Astrocyte (in vitro differentiated cells and primary cell): Measurements from ENCODE around the gene DGKG. TPM values are rescaled to one million over a fixed set of nuclear protein-coding genes. Genes with fewer than 3 reads are reported as not detected.

Experiments
- DNase-seq: peaks from one replicate; pipeline ENCODE4 v3.0.0-alpha.2; 2010; ENCODE audit warnings: low read depth
- FAIRE-seq: peaks from 2 replicates; lab custom pipeline; 2011; peaks lifted over from hg19 to GRCh38; lab: Jason Lieb, UNC
- H2AFZ ChIP-seq: 2 replicates; pipeline ENCODE4 v1.6.0; 2012; ENCODE audit warnings: low read depth, low read length, inconsistent platforms
- H3K27ac ChIP-seq: 2 replicates; pipeline ENCODE4 v1.5.1; 2011; ENCODE audit warnings: low read depth, low read length, inconsistent platforms
- H3K27me3 ChIP-seq: 2 replicates; pipeline ENCODE4 v1.6.0; 2011; ENCODE audit warnings: low read length, inconsistent platforms; ENCODE audit not compliant: insufficient read depth
- H3K36me3 ChIP-seq: 2 replicates; pipeline ENCODE4 v1.5.1; 2011; ENCODE audit warnings: low read length, inconsistent platforms; ENCODE audit not compliant: insufficient read depth
- H3K4me1 ChIP-seq: 2 replicates; pipeline ENCODE4 v1.5.1; 2011; ENCODE audit warnings: low read length, inconsistent platforms; ENCODE audit not compliant: insufficient read depth
- H3K4me2 ChIP-seq: 2 replicates; pipeline ENCODE4 v1.6.0; 2012; ENCODE audit warnings: low read length, inconsistent platforms
- H3K4me3 ChIP-seq: 2 replicates; pipeline ENCODE4 v1.5.1; 2011; ENCODE audit warnings: low read depth, mild to moderate bottlenecking, low read length, inconsistent platforms; ENCODE audit not compliant: insufficient read depth
- H3K79me2 ChIP-seq: 2 replicates; pipeline ENCODE4 v1.6.0; 2012; ENCODE audit warnings: mild to moderate bottlenecking, low read length, inconsistent platforms; ENCODE audit not compliant: insufficient read depth
- H3K9ac ChIP-seq: 2 replicates; pipeline ENCODE4 v1.6.0; 2012; ENCODE audit warnings: mild to moderate bottlenecking, low read length, inconsistent platforms
- H3K9me3 ChIP-seq: 2 replicates; pipeline ENCODE4 v1.5.1; 2012; ENCODE audit warnings: low read depth, mild to moderate bottlenecking, low read length, inconsistent platforms; ENCODE audit not compliant: insufficient read depth
- H4K20me1 ChIP-seq: 2 replicates; pipeline ENCODE4 v1.6.0; 2012; ENCODE audit warnings: low read length, inconsistent platforms; ENCODE audit not compliant: insufficient read depth
- H3K27ac Mint-ChIP-seq: one replicate; pipeline ENCODE4 v1.8.0; 2021; ENCODE audit warnings: mild to moderate bottlenecking, mixed read lengths; ENCODE audit not compliant: unreplicated experiment
- H3K27me3 Mint-ChIP-seq: one replicate; pipeline ENCODE4 v1.8.0; 2021; ENCODE audit warnings: low read depth, mixed read lengths; ENCODE audit not compliant: unreplicated experiment
- H3K36me3 Mint-ChIP-seq: one replicate; pipeline ENCODE4 v1.8.0; 2021; ENCODE audit warnings: low read depth, mixed read lengths; ENCODE audit not compliant: unreplicated experiment
- H3K4me1 Mint-ChIP-seq: one replicate; pipeline ENCODE4 v1.8.0; 2021; ENCODE audit warnings: low read depth, mixed read lengths; ENCODE audit not compliant: unreplicated experiment
- H3K4me3 Mint-ChIP-seq: one replicate; pipeline ENCODE4 v1.8.0; 2021; ENCODE audit warnings: mild to moderate bottlenecking, moderate library complexity, mixed read lengths; ENCODE audit not compliant: unreplicated experiment
- H3K9me3 Mint-ChIP-seq: one replicate; pipeline ENCODE4 v1.8.0; 2021; ENCODE audit warnings: mild to moderate bottlenecking, mixed read lengths; ENCODE audit not compliant: unreplicated experiment
- EZH2 ChIP-seq: IDR thresholded peaks from 2 replicates; pipeline ENCODE4 v1.6.1; 2012; ENCODE audit warnings: mild to moderate bottlenecking, low read length, inconsistent platforms; ENCODE audit not compliant: insufficient read depth
- total RNA-seq: library from RNA; stranded (reverse); gene quantifications from 2 replicates; pipeline ENCODE4 v1.2.1, GENCODE V29; 2021
- TF ChIP-seq, protein P1 (sequence below): IDR thresholded peaks from 2 replicates; pipeline ENCODE4 v1.5.1; 2011; ENCODE audit warnings: low read depth, mild to moderate bottlenecking, inconsistent platforms, low read length, moderate library complexity; ENCODE audit not compliant: insufficient read depth

Gene DGKG
- total RNA-seq, 1 donor from 2014 or later: 0.64 TPM

DNA sequence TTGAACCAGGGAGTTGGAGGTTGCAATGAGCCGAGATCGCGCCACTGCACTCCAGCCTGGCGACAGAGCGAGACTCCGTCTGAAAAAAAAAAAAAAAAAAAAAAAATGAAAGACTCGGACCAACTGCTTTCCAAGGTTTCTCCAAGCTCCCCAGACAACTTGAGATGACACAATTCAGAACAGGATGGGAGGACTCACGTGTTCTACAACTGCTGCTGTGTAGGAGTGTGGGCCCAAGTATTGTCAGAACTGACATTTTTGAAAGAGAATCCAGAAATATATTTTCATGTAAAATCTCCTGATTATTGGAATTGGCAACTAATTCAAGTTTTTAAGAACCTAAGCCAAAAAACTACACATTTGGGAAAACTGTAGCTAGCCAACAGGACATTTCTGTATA lies 143.6 kb downstream of the DGKG start:
- H3K27me3 ChIP-seq: peaks cover 2% of the 10 kb centered on the region
- H2AFZ ChIP-seq: no peak overlapping the region
- H4K20me1 ChIP-seq: no peaks in the 10 kb centered on the region
- H3K9me3 Mint-ChIP-seq: peaks cover 1% of the 10 kb centered on the region
- FAIRE-seq: no peak
- no peaks in the 10 kb centered on the region for H3K9me3 ChIP-seq
- no peak overlapping the region for H3K4me2 ChIP-seq
- H3K9ac ChIP-seq: no peak overlapping the region
- DNase-seq: no peak
- H3K27ac ChIP-seq: no peak overlapping the region
- H3K4me3 Mint-ChIP-seq: no peak overlapping the region
- H3K79me2 ChIP-seq: no peaks in the 10 kb centered on the region
- peaks cover 2% of the 10 kb centered on the region for H3K36me3 Mint-ChIP-seq
- no peak overlapping the region for H3K27ac Mint-ChIP-seq
- H3K4me1 Mint-ChIP-seq: peaks cover 26% of the 10 kb centered on the region
- H3K27me3 Mint-ChIP-seq: peaks cover 21% of the 10 kb centered on the region
- peaks cover 3% of the 10 kb centered on the region for H3K4me1 ChIP-seq
- H3K4me3 ChIP-seq: no peak overlapping the region
- TF ChIP-seq EZH2: no peak
- TF ChIP-seq, protein P1, sequence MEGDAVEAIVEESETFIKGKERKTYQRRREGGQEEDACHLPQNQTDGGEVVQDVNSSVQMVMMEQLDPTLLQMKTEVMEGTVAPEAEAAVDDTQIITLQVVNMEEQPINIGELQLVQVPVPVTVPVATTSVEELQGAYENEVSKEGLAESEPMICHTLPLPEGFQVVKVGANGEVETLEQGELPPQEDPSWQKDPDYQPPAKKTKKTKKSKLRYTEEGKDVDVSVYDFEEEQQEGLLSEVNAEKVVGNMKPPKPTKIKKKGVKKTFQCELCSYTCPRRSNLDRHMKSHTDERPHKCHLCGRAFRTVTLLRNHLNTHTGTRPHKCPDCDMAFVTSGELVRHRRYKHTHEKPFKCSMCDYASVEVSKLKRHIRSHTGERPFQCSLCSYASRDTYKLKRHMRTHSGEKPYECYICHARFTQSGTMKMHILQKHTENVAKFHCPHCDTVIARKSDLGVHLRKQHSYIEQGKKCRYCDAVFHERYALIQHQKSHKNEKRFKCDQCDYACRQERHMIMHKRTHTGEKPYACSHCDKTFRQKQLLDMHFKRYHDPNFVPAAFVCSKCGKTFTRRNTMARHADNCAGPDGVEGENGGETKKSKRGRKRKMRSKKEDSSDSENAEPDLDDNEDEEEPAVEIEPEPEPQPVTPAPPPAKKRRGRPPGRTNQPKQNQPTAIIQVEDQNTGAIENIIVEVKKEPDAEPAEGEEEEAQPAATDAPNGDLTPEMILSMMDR: no peak
- no peaks in the 10 kb centered on the region for H3K36me3 ChIP-seq

DNA sequence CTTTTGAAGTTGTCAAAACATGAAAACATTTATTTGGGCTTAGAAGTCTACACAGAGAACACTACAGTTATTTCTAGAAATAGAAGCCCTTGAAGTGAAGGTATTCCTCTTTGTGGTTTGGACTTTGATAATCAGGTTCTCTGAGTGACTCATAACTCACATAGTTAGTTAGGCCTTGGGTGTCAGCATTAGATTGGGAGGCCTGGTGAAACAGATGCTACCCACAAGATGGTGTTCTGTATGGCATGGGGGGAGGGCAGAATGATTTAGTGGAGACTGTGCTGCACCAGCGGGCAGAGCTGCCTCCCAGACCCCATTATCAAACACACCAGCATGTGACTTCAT lies 144.2 kb downstream of the DGKG start:
- TF ChIP-seq EZH2: no peak
- TF ChIP-seq, protein P1: no peak
- Mint-ChIP-seq H3K4me1 (peaks cover 28% of the 10 kb centered on the region), H3K27me3 (peaks cover 18% of the 10 kb centered on the region), H3K9me3 (no peaks in the 10 kb centered on the region), H3K4me3 (no peak overlapping the region), H3K27ac (no peak overlapping the region), H3K36me3 (peaks cover 2% of the 10 kb centered on the region)
- Histone ChIP-seq H3K9ac (no peak overlapping the region), H4K20me1 (no peaks in the 10 kb centered on the region), H2AFZ (no peak overlapping the region), H3K4me3 (no peak overlapping the region), H3K79me2 (no peaks in the 10 kb centered on the region), H3K27me3 (no peaks in the 10 kb centered on the region), H3K4me2 (no peak overlapping the region), H3K4me1 (peaks cover 3% of the 10 kb centered on the region), H3K27ac (no peak overlapping the region), H3K9me3 (no peaks in the 10 kb centered on the region), H3K36me3 (no peaks in the 10 kb centered on the region)
- FAIRE-seq (no peak), DNase-seq (peak; percentile 60)

- no peak overlapping the region for H3K4me2 ChIP-seq
Observed at GRCh38 chr3:186216900-186217819, 144.9 kb downstream of the DGKG start.

More at GRCh38 chr3:186216900-186217819, 144.9 kb downstream of the DGKG start:
- H4K20me1 ChIP-seq: no peaks in the 10 kb centered on the region
- peaks cover 28% of the 10 kb centered on the region for H3K4me1 Mint-ChIP-seq
- H3K4me3 ChIP-seq: no peak overlapping the region
- H3K9me3 Mint-ChIP-seq: no peaks in the 10 kb centered on the region
- H3K27me3 Mint-ChIP-seq: peaks cover 23% of the 10 kb centered on the region
- H2AFZ ChIP-seq: no peak overlapping the region
- peak; percentile 14 for DNase-seq
- H3K9me3 ChIP-seq: no peaks in the 10 kb centered on the region
- no peak overlapping the region for H3K27ac Mint-ChIP-seq
- peaks cover 3% of the 10 kb centered on the region for H3K4me1 ChIP-seq
- H3K4me3 Mint-ChIP-seq: no peak overlapping the region
- no peak for FAIRE-seq
- no peak overlapping the region for H3K27ac ChIP-seq
- peaks cover 2% of the 10 kb centered on the region for H3K36me3 Mint-ChIP-seq
- no peaks in the 10 kb centered on the region for H3K27me3 ChIP-seq
- TF ChIP-seq, protein P1: no peak
- no peak for TF ChIP-seq EZH2
- no peaks in the 10 kb centered on the region for H3K36me3 ChIP-seq
- no peaks in the 10 kb centered on the region for H3K79me2 ChIP-seq
- H3K9ac ChIP-seq: no peak overlapping the region
